ENCODE measurements around the gene CHD3. TPM values are rescaled to one million over a fixed set of nuclear protein-coding genes. Genes with fewer than 3 reads are reported as not detected.

The CHD3 gene
- total RNA-seq, 1 donor from 2014 or later: 145 TPM

GRCh38 chr17:7889166-7889955 lies 772 bp downstream of the CHD3 start:
- intact Hi-C loops (cut with micrococcal nuclease): no loop called here

GRCh38 chr17:7893187-7893880 lies 4.7 kb downstream of the CHD3 start:
- intact Hi-C loops (cut with micrococcal nuclease): no loop called here

GRCh38 chr17:7894226-7894625 lies 5.6 kb downstream of the CHD3 start:
- intact Hi-C loops (cut with micrococcal nuclease): no loop called here

GRCh38 chr17:7894866-7895265 lies 6.3 kb downstream of the CHD3 start:
- intact Hi-C loops (cut with micrococcal nuclease): no loop called here

- intact Hi-C loops (cut with micrococcal nuclease): loop anchor here (1.0 kb wide), 1 partner anchor 34 kb away; no protein-coding TSS in a partner anchor
Observed at GRCh38 chr17:7897090-7897489, 8.5 kb downstream of the CHD3 start.

GRCh38 chr17:7897773-7898172 lies 9.2 kb downstream of the CHD3 start:
- intact Hi-C loops (cut with micrococcal nuclease): loop anchor here (1.0 kb wide), 1 partner anchor 34 kb away; no protein-coding TSS in a partner anchor

GRCh38 chr17:7903154-7904103 lies 14.8 kb downstream of the CHD3 start:
- intact Hi-C loops (cut with micrococcal nuclease): no loop called here

- intact Hi-C loops (cut with micrococcal nuclease): no loop called here
Observed at GRCh38 chr17:7909089-7909488, 20.5 kb downstream of the CHD3 start.

GRCh38 chr17:7910281-7910680 lies 21.7 kb downstream of the CHD3 start:
- intact Hi-C loops (cut with micrococcal nuclease): no loop called here

- intact Hi-C loops (cut with micrococcal nuclease): no loop called here
Observed at GRCh38 chr17:7910711-7911110, 22.1 kb downstream of the CHD3 start.

- intact Hi-C loops (cut with micrococcal nuclease): no loop called here
Observed at GRCh38 chr17:7911116-7911515, 22.5 kb downstream of the CHD3 start.

- intact Hi-C loops (cut with micrococcal nuclease): loop anchor here (1.0 to 2.0 kb wide), 6 partner anchors 19 to 144 kb away; partner anchors contain the start of genes CNTROB and KDM6B
Observed at GRCh38 chr17:7912927-7913524, 24.4 kb downstream of the CHD3 start.

GRCh38 chr17:7915179-7915610 lies 26.6 kb downstream of the CHD3 start:
- intact Hi-C loops (cut with micrococcal nuclease): loop anchor here (1.0 kb wide), 2 partner anchors 28 to 58 kb away; partner anchors contain the start of gene NAA38

- intact Hi-C loops (cut with micrococcal nuclease): loop anchor here (1.0 kb wide), 2 partner anchors 28 to 58 kb away; partner anchors contain the start of gene NAA38
Observed at GRCh38 chr17:7915611-7916384, 27.2 kb downstream of the CHD3 start, which contains the start of gene RNF227. Gene RNF227, minus strand, starts transcription at chr17:7916289. Its CDS starts 94 bp downstream, at chr17:7916195.

GRCh38 chr17:7916385-7916682 lies 27.7 kb downstream of the CHD3 start:
- intact Hi-C loops (cut with micrococcal nuclease): no loop called here

GRCh38 chr17:7916808-7917207 lies 28.2 kb downstream of the CHD3 start:
- intact Hi-C loops (cut with micrococcal nuclease): no loop called here

- intact Hi-C loops (cut with micrococcal nuclease): loop anchor here (1.0 to 2.0 kb wide), 2 partner anchors 10 to 66 kb away; partner anchors contain the start of gene CNTROB
Observed at GRCh38 chr17:7922269-7922844, 33.8 kb downstream of the CHD3 start.

- intact Hi-C loops (cut with micrococcal nuclease): loop anchor here (1.0 to 2.0 kb wide), 2 partner anchors 9 to 66 kb away; partner anchors contain the start of gene CNTROB
Observed at GRCh38 chr17:7922845-7923628, 34.4 kb downstream of the CHD3 start.

GRCh38 chr17:7927596-7927995 lies 39.0 kb downstream of the CHD3 start:
- intact Hi-C loops (cut with micrococcal nuclease): no loop called here
